HG03378 (cell line): ENCODE results near the gene ITGAL.
A peak's percentile ranks its signal among the peaks of the same experiment; 100 is the strongest.
"Not testable (repeated sequence)": the region's sequence is repeated elsewhere in the genome, so short reads cannot be mapped to it uniquely, and the experiment has no call there.

Source experiments
- ATAC-seq: cut with Tn5 transposase; IDR thresholded peaks from one replicate; pipeline ENCODE4 v1.9.1; 2021; ENCODE audit warnings: mild to moderate bottlenecking, moderate library complexity; ENCODE audit not compliant: unreplicated experiment

Gene ITGAL

GRCh38 chr16:30524575-30525568 is 52.3 kb downstream of the ITGAL start:
- no peak for ATAC-seq

- no peak for ATAC-seq
These were observed 53.2 kb downstream of the ITGAL start for GRCh38 chr16:30525844-30526136.

- ATAC-seq: no peak
These were observed 53.7 kb downstream of the ITGAL start, which contains the start of gene ZNF768 for GRCh38 chr16:30526137-30526822. ZNF768 (minus strand) TSS chr16:30526566; CDS start chr16:30526413, 153 bp downstream.

- peak; percentile 66 for ATAC-seq
These were observed 54.5 kb downstream of the ITGAL start for GRCh38 chr16:30526823-30527634.

GRCh38 chr16:30527635-30528178 is 55.2 kb downstream of the ITGAL start:
- peak; percentile 23 for ATAC-seq

GRCh38 chr16:30528799-30529457 is 56.4 kb downstream of the ITGAL start:
- ATAC-seq: no peak

GRCh38 chr16:30530163-30531037 is 57.9 kb downstream of the ITGAL start:
- no peak for ATAC-seq

- no peak for ATAC-seq
These were observed 60.0 kb downstream of the ITGAL start for GRCh38 chr16:30532285-30533145.

GRCh38 chr16:30533146-30533522 is 60.6 kb downstream of the ITGAL start:
- no peak for ATAC-seq

- peak; percentile 17 for ATAC-seq
These were observed 61.3 kb downstream of the ITGAL start for GRCh38 chr16:30533748-30534367.

- peak; percentile 49 for ATAC-seq
These were observed 62.0 kb downstream of the ITGAL start, which contains the start of gene ZNF747 for GRCh38 chr16:30534368-30535105. ZNF747 (minus strand) TSS chr16:30534858; CDS start chr16:30534679, 179 bp downstream.

- peak; percentile 8 for ATAC-seq
These were observed 62.7 kb downstream of the ITGAL start for GRCh38 chr16:30535106-30535776.

GRCh38 chr16:30535777-30536190 is 63.2 kb downstream of the ITGAL start:
- no peak for ATAC-seq

GRCh38 chr16:30536391-30537024 is 64.0 kb downstream of the ITGAL start:
- ATAC-seq: not testable (repeated sequence)

- no peak for ATAC-seq
These were observed 66.7 kb downstream of the ITGAL start for GRCh38 chr16:30539000-30539964.
